NCI-H146 treated with DMSO at 0.1 percent for 48 hours (cell line): ENCODE measurements around the gene ETAA1.

Experiments
- DNase-seq: peaks from one replicate; lab custom pipeline; 2025; ENCODE audit not compliant: unreplicated experiment; lab: John Stamatoyannopoulos, UW

The ETAA1 gene

DNA sequence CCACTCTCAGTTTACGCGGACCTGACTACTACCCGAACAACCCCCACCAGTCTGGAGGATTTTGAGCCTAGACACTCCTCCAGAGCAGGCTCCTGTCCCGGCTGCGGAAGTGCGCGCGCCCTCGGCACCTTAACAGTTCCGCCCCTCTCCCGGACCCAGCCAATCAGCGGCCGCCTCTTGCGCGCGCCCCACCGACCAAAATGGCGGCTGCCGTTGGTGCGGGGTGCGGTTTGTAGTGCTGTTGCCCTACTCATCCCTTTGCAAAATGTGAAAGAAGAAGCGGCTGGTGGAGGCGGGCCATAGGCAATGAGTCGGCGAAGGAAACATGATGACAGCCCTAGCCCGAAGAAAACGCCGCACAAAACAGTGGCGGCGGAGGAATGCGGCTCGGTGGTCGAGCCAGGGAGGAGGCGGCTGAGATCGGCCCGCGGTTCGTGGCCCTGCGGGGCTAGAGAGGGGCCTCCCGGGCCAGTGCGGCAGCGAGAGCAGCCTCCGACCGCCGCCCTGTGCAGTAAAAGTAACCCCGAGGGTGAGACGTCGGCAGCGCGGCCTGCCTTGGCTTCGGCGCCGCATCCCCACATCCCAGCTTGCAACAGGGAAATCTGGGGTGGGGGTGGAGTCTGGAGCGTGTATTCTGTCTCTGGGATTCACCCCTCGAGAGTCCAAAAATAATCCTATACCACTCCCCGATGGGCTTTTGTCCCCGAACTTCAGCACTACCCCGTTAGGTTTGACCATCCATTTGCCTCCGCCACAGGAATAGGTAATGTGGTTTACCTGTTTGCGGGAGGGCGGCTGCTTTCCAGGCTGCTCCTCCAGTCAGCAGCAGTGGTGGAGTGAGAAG is at the start of gene ETAA1:
TSS of gene ETAA1 (plus strand) at position 191 of the 844 bp plus-strand sequence. CDS start at position 307, 116 bp downstream.
- DNase-seq: peak; percentile 81

GRCh38 chr2:67366832-67367412 is 30.2 kb upstream of the ETAA1 start:
- DNase-seq: no peak

DNA sequence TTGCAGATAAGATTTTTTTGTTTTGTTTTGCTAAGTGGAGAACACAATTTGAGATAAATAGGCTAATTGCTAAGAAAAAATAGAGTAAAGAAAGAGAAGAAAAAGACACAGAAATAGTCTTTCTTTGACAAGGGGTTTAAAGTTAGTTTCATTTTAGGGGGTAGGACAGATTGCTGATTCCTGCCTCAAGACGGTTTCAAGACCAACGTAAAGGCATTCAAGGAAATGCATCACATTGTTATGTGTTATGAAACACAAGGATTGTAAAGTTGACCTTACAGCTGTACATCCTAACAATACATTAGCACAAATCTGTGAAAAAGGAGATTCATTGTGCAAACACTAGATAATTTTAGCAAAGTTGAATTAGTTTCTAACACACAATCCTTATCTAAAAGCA is 22.7 kb upstream of the ETAA1 start:
- DNase-seq: no peak

DNA sequence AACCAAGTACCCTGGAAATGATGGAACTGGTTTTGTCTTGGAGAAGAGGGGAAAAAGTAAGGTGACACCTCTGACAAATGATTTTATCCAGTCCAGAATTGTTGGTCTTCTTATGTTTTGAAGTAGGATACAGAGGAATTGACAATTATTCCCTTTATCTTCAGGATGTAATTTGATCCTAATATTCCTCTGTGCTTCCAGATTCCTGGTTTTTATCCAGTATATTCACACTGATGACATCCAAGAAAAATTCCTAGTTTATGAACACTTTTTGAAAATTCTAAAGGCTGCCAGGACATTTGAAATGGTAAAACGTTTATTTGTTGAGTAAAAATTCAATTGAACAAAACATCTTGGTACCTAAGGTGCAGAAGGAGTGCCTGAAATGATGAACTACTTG is 22.2 kb upstream of the ETAA1 start:
- DNase-seq: no peak

GRCh38 chr2:67378555-67378954 is 18.6 kb upstream of the ETAA1 start:
- DNase-seq: no peak

- no peak for DNase-seq
These were observed 18.1 kb upstream of the ETAA1 start for GRCh38 chr2:67379048-67379447.

- DNase-seq: no peak
These were observed 12.9 kb upstream of the ETAA1 start for GRCh38 chr2:67384123-67384822.

DNA sequence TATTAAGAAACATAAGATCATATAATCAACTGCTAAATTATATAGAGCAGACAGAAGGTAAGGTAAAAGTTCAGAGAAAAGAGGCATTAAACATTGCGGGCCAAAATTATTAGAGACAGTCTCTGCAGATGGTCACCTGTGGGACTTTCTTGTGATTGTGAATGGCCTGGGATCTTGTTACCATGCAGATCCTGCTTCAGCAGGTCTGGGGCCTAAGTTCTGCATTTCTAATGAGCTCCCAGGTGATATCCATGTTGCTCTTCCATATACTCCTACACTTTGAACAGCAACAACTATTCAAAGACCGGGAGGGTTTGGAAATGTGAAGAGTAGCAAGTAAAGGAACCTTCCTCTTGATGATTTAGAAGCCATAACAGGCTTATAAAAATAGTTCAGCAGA is 8.5 kb upstream of the ETAA1 start:
- no peak for DNase-seq

GRCh38 chr2:67389286-67389685 is 7.8 kb upstream of the ETAA1 start:
- no peak for DNase-seq

DNA sequence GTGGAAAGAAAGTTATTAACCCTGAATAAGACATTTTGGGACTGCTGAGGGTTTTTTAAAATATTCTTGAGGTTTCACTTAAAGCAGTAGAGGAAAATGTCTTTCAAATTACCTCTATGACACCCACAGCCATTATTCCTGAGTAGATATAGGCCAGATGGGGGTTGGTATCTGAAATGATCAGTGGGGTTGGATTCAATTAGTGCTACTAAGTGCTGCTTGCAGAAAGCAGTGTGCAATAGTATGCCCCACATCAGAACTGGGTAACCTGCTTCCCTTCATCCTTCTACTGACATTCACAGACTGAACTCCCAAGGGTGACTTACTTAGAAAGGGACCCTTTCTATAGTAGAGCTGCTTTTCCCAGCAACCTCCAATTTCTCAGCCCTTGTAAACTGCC is 7.3 kb upstream of the ETAA1 start:
- DNase-seq: no peak

DNA sequence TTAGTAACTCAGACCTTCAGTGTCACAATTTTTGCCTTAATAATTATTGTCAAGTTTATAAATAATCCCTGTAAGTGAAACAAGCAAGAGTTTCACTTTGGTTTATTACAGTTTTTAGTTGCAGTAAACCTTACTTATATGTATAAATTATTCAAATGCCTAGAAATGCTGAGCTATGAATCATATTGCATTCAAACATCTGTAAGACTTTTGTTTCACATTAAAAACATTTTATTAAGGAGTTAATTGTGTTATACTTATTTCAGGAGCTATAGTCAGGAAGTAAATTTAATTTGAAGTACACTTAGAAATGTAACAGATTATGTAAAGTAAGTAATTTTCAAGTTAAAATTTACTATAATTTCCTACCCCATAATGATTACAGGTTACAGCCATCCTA is 3.9 kb upstream of the ETAA1 start:
- no peak for DNase-seq

- DNase-seq: no peak
These were observed 2.4 kb upstream of the ETAA1 start for GRCh38 chr2:67394734-67395133.

- DNase-seq: no peak
These were observed 2.0 kb downstream of the ETAA1 start for GRCh38 chr2:67399144-67399543.

GRCh38 chr2:67399831-67400489 is 2.8 kb downstream of the ETAA1 start:
- DNase-seq: no peak

DNA sequence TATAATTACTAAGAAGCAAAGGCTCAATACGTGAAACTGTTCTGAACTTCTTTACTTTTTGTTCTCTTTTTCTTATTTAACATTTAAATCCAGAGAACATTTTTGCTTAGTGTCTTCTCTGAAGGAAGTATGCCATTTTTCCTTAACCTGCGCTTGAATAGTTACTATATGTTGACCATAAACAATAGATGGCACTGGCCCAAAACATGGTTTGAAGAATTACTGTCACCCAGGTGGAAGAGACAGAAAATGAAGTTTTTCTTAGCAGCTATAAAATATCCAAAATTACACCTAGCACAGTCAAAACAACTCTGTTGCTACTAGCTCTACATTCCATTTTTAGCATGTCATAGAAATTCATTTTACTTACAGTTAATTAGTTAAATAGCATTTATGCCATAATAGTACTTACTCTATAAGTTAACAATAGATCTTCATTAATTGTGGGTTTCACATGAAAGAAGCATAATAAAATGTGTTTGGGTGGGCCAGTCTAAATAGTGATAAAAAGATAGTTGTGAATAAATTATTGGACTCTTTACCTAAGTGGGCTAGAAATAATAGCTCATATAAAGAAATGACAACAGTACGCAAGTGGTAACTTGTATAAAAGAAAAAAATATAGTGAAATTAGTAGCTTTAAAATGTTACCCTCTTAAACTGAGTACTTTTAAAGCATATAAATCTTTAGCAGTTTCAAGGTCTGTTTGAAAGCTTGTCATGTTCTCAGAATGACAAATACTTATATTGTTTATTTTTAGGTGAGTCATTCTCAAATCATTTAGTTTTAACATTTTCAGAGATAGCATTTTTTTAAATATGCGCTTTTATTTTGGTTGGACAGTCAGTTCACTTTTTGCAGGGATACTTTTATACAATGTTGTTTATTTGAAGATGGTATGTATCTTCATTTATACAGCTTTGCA is 3.7 kb downstream of the ETAA1 start:
- no peak for DNase-seq

DNA sequence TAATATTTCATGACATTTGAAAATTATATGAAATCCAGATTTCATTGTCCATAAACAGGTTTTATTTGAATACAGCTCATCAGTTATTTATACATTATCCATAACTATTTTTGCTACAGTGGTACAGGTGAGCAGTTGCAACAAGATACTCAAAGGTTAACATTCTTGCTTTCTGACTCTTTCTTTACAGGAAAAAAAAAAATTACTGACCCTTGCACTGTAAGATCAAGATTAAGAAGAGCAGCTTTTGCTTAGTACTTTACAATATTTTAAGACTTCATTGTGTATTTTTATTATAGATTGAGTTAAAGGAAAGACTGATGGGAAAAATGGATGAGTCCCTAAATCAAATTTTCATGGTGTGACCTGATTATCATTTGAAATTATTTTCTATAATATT is 11.2 kb downstream of the ETAA1 start:
- no peak for DNase-seq

DNA sequence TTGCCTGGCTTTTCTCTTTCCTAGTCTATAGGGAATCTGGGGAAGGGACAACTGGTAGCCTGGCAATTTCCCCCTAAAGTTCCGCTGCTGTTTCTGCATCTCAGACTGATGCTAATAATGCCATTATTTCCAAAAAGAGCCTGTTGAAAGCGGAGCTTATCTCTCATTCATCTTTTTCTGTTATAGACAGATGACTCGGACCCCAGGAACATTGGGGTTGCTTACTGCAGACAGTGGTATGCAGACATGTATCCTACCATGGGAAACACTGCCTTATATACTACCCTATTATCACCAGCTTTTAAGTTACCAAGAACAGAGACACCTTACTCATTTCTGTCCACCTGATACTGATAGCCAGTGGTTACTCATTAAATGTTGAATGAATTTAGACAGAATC is 15.3 kb downstream of the ETAA1 start:
- no peak for DNase-seq

DNA sequence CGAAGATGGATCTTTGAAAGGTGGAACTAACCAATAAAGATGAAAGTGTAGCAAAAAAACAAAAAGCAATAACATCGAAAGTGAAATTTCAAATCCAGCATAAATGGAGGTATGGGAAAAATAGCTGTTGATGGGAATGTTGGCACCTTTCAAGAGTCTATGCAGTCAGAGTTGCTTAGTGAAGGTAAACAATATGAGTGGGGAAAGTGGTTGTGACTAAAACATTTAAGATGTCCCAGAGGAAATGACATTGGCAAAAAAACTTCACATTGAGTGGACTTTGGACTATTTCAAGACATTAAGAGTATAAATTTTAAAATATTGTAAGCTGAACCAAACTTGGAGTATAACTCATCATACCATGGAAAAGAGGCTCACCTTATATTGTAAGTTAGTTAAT is 17.7 kb downstream of the ETAA1 start:
- no peak for DNase-seq

DNA sequence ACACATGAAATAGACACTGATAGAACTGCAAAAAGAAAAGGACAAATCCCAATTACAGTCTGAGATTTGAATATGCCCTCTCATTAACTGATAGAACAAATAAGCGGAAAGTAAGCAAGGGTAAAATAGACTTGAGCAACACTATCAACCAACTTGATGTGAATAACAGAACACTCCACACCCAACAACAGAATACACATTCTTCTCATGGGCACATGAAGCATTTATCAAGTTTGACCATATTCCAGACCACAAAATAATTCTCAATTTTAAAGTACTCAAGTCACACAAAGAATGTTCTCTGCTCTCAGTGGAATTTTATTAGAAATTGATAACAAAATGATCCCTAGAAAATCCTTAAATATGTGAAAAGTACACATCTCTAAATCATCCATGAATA is 19.0 kb downstream of the ETAA1 start:
- DNase-seq: no peak

- no peak for DNase-seq
These were observed 26.4 kb downstream of the ETAA1 start for GRCh38 chr2:67423489-67423888.

DNA sequence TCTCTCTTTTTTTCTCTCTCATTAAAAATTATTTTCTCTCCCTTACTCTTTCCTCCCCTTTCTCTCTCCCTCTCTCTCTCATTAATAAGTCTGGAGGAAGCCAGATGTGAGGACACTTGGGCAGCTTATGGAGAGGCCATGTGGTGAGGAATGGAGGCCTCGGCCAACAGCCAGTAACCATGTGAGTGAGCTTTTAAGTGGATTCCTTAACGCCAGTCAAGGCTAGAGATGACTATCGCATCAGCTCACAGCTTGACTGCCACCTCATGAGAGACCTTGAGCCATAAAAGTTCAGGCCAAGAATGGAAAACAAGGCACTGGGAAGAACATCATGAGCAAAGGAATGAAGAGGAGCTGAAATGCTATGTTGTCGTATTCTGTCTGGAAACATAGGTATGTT is 39.1 kb downstream of the ETAA1 start:
- DNase-seq: no peak
